ENCODE measurements around the gene SOS1.
"Not testable (repeated sequence)": the region's sequence is repeated elsewhere in the genome, so short reads cannot be mapped to it uniquely, and the experiment has no call there.

SOS1 gene

DNA sequence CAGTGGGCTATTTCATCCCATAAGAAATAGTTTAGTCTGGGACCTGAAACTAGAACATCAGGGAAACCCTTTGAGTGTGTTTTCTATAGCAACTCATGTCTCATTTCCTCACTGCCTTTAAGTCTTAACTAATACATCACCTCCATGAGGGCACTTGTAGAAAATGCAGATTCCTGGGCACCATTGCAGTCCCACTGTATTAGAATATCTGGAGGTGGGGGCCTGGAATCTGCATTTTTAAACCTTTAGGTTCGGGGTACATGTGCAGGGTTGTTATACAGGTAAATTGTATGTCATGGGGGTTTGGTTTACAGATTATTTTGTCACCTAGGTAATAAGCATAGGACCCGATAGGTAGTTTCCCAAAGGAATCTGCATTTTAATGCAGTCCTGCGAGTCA is 143.8 kb downstream of the SOS1 start:
- DNase-seq (ENCODE audit: insufficient read length, low spot score) (no peak), FAIRE-seq (no peak)

DNA sequence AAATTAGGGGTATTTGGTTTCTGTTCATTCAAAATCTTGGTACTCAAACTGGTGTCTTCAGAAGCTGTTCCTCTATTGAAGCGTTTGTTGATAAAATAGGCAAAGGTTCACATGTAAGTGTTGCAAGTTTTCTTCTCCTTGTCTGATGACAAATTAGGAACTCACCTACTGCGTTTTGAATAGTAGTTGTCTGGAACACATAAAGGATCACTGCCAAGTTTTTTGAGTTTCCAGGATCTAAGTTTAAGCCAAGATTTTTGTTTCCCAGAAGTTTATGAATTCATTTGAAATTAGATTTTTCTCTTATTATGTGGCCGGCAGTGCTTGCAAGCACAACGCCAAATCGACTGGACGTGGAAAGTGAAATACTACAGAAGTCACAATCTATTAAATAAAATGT is 145.8 kb downstream of the SOS1 start:
- FAIRE-seq (no peak), DNase-seq (ENCODE audit: insufficient read length, low spot score) (no peak)

DNA sequence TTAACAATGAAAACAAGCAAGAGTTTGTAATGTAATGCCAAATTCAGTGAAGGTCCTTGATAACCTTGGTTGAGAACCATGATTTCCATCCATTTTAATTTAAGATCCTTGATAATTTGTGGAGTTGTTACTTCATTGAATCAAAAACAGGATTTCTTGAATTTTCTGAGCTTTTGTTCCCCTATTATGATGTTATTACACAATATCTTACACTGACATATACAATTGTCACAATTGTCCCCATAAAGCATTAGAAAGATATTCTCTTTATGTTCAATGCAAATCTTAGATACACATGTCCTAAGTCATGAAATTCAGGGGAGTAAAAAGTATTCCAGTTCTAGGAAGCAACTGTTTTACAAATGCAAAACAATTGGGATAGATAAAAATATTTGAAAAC is 147.6 kb downstream of the SOS1 start:
- DNase-seq (ENCODE audit: insufficient read length, low spot score) (no peak), FAIRE-seq (no peak)

DNA sequence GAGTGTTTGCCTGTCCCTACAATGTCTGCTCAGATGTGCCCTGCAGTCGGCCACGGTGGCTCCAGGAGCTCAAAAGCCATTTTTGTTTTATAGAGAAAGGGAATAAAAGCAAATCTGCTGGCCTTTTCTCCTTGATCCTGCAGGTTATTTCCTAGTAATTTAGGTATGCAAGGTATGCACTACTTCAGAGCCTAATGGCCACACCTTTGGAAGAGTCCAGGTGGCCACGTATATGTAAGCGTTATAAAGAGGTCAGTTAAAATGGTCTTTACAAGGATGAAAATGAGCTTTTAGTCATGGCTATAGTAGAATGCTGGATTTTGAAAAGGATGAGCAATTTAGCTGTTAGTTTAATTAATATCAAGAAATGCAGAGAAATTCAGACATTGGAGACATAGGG is 149.5 kb downstream of the SOS1 start:
- no peak for FAIRE-seq

DNA sequence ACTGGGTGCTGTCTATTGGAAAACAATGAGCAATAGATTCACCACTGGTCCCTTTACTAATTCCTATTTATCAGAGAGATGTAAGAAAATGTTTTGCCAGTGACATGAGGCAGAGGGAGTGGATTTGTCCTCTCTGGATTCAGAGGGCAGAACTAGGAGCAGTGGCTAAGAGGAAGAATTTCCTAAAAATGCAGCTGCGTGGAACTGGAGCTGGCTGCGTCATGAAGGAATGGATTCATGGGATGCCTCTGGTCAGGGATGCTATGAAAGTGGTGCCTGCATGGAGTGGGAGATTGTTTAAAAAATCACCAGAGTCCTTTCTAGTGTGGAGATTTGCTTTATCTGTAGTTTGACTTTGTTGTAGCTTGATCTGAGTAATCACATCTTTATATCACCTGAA is 152.8 kb downstream of the SOS1 start:
- FAIRE-seq (no peak), DNase-seq (ENCODE audit: insufficient read length, low spot score) (no peak)

More for the DNA sequence above, 149.5 kb downstream of the SOS1 start:
- DNase-seq (ENCODE audit: insufficient read length, low spot score) = no peak

DNA sequence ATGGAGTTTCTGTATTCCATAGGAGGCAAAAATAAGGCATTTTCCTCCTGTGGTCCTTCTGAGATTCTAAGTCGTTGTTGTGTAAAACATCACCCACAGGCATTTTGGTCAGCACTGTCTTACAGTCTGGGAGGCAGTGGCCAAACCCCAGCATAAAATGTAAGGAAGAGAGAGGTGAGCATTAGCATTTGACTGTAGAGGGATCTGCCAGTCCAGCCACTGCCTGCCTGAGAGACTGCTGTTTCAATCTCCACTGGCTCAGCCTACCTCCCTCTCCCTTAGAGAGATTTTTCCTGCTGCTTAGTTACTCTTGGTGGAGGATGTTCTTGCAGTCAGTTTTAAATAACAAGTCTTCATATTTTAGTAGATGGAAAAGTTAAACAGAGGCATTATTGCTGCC is 154.2 kb downstream of the SOS1 start:
- FAIRE-seq (no peak), DNase-seq (ENCODE audit: insufficient read length, low spot score) (no peak)

DNA sequence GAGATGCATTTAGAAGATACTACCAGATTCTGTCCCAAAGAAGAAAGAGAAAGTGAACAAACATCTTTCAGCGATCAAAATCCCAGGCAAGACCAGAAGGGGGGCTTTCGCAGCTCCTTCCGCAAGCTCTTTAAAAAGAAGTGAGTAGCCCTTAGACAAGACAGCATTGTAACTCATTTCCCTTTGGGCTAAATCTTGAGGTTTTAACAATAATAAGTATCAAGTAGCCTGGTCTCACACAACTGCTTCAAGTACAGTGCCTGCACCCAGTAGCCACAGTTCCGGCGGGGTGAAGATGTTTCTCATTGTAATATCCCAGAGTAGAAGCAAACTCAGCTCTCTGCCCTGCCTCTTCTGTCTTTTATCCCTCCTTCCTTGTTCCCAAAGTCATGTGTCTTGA is 154.8 kb downstream of the SOS1 start:
- DNase-seq (ENCODE audit: insufficient read length, low spot score) (no peak), FAIRE-seq (no peak)

DNA sequence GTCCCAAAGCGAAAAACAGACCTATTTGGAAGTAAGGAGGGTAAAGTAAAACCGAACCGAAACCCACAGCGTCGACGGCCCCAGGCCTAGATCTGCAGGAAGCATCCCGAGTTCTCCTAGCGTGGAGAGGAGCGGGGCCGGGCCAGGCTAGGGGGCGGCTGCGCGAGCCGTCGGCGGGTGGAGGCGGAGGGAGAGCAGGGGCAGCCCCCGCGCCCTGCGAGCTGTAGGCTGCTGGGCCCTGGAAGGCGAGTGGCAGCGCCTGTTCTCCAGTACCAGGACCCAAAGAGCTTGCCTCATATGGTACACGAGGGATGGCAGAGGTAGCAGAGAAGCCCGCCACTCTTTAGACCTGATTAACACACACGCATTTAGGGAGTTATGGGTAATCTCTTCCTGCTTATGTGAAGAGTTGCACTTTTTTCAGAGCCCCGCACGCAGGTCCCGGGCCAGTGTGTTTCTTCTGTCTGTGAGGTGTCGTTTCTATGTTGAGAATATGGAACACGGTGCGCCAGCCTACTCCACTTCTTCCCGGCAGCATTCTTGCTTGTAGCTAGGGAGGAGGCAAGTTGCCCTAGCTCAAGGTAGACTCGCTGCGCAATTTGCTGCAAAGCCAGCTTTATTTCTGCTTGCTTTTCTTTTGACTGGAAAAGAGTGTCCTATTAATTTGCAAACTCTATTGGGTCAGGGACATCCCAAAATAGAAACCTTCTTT is 160.1 kb downstream of the SOS1 start:
- FAIRE-seq = no peak
- DNase-seq (ENCODE audit: insufficient read length, low spot score) = no peak

DNA sequence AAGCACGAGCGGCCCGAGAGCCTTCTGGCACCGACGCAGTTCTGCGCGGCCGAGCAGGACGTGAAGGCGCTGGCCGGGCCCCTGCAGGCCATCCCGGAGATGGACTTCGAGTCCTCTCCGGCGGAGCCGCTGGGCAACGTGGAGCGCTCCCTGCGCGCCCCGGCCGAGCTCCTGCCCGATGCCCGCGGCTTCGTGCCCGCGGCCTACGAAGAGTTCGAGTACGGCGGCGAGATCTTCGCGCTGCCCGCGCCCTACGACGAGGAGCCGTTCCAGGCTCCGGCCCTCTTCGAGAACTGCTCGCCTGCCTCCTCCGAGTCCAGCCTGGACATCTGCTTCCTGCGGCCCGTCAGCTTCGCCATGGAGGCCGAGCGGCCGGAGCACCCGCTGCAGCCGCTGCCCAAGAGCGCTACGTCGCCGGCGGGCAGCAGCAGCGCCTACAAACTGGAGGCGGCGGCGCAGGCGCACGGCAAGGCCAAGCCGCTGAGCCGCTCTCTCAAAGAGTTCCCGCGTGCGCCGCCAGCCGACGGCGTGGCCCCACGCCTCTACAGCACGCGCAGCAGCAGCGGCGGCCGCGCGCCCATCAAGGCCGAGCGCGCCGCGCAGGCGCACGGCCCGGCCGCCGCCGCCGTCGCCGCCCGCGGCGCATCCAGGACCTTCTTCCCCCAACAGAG is 160.8 kb downstream of the SOS1 start:
- no peak for FAIRE-seq
- DNase-seq (ENCODE audit: insufficient read length, low spot score) = peak; percentile 61

DNA sequence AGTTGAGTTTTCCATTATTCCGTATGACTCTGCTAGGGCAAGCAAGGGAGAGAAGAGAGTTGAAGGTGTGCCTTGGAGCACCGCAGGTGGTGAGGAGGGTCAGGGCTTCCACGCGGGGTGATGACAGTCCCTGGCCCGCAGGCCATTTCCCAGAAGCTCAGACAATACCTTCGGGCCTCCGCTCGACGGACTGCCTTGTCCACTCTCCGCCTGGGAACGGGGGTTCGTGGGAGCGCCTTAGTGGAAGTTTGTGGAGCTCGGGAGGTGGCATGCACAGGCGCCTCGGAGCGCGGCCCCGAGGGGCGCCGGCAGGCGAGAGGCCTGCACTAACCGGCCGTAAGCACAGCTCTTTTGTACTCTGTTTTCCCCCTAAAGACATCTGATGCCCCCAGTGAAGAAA is 161.4 kb downstream of the SOS1 start:
- FAIRE-seq = no peak
- no peak for DNase-seq (ENCODE audit: insufficient read length, low spot score)

DNA sequence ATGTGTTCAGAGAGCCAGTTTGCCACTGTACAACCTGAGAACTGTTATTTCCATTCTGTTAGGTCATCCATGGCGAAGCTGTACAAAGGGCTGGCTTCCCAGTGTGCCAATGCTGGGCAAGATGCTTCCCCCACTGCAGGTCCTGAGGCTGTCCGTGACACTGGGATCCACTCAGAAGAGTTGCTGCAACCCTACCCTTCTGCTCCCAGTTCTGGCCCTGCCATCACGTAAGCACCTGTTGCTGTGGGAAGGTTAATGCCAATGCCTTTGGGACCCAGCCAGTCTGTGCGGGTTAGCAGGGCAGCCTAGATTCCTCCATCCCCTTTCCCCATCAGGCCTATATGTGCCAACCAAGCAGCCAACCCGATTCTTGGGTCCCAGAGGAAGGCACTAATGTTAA is 162.9 kb downstream of the SOS1 start:
- DNase-seq (ENCODE audit: insufficient read length, low spot score) (no peak), FAIRE-seq (no peak)

DNA sequence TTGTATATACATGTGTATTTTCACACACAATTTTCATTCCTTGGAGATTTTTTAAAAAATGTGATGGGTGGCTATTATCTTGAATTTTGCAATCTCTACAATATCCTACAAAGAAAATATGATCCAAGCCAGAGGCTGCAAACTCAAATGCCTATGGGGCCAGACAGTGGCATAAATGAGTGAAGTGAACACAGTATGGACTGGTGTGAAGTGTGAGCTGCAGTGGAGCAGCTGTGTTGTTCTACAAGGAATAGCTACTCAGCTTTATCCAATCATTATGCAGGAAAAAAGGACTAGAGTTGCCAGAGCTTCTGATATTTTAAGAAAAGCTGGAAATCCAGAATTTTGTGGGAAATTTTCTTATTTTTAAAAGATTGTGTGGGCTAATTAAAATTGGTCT is 169.1 kb downstream of the SOS1 start:
- FAIRE-seq = no peak
- no peak for DNase-seq (ENCODE audit: insufficient read length, low spot score)

DNA sequence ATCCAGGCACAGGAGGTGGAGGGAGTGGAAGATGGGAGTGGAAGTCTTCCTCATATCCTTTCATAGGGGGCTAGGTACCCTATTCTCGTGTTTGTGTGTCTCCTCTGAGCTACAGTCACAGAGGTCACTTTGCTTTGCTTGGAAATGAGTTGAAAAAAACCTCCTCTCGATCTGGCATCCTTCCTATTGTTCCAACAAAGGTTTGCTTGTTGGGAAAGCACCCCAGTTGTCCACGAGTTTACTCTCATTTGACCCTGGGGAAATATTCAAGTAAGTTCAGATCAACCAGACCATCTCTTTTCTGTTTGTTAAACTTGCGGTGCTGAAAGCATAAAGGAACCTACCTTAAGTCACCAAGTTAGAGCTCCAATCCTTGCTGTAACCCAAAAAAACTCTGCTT is 171.9 kb downstream of the SOS1 start:
- FAIRE-seq = no peak
- DNase-seq (ENCODE audit: insufficient read length, low spot score) = no peak

DNA sequence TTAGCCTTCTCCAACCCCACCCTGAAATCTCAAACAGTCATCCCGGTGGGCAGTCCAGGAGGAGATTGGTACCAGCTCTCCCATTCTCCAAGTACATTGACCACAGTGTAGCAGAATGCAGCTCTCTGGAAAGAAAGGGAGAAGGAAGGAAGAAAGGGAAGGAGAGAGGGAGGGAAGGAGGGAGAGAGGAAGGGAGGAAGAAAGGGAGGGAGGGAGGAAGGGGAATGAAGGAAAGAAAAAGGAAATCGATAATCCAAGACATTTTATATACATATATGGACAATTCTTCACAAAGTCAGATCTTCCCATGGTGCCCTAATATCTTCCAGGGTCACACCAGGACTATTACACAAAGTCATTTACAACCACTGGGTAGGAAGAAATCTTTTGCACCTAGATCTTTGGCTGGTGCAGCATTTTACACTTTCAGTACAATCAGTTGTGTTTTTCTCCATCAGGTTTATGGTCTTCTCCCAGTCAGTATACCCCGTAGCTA is 172.4 kb downstream of the SOS1 start:
- FAIRE-seq (no peak), DNase-seq (ENCODE audit: insufficient read length, low spot score) (no peak)

DNA sequence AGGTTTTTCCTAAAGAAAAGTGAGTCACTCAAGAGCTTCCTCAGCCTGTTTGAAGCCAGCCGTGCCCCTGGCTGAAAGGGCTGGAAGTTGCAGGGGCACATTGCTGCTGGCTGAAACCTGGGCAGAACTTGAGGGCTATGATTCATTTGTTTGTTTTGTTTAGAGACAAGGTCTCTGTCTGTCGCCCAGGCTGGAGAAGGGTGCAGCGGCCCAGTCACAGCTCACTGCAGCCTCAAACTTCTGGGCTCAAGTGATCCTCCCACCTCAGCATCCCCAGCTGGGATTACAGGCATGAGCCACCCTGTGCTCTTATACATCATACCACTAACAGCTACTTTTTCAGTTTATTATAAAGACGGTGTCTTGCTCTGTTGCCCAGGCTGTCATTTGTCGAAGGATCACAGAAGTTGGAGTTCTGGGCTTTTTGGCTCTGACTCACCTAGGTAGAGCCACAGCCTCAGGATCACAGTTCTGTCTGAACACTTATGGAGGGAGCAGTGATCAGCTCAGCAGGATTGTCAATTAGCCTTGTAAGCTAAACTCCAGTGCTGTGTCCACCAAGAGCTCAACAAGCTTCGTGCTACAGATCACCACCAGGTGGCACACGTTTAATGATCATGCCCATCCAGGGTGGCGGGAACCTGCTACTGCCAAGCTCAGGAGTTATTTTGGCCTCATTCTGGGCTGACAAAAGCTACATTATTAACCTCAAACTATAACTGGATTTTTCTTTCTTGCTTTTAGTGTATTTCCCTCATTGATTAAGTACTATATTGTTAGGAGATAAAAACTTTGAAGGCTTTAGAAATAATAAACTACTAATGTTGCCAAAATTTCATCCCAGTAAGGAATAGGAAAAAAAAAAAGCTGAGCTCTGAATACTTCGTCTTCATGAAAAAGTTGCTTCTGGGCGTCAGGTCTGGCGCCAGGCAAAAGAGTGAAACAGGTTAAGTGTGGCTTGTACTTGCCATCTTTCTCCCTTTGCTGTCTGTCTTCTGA is 173.3 kb downstream of the SOS1 start:
- FAIRE-seq (peak; percentile 78), DNase-seq (ENCODE audit: insufficient read length, low spot score) (peak; percentile 63)

DNA sequence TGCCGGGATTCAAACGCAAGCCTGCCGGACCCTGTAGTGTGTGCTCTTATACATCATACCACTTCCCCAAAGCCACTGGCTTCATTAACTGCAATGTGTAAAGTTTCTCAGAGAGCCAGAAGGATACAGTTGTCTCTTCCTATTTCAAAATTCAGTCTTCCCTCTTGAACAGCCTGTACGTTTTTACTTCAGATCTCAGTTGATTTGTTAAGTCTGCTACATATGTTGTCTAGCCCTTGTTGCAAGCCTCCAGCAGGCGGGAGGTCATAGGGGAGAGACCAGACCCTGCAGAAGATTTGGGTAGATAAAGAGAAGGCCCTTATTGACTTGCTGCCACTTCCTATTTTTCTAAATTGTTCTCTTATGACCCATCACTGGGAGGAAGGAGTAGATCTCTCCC is 174.9 kb downstream of the SOS1 start:
- no peak for DNase-seq (ENCODE audit: insufficient read length, low spot score)
- FAIRE-seq = no peak

DNA sequence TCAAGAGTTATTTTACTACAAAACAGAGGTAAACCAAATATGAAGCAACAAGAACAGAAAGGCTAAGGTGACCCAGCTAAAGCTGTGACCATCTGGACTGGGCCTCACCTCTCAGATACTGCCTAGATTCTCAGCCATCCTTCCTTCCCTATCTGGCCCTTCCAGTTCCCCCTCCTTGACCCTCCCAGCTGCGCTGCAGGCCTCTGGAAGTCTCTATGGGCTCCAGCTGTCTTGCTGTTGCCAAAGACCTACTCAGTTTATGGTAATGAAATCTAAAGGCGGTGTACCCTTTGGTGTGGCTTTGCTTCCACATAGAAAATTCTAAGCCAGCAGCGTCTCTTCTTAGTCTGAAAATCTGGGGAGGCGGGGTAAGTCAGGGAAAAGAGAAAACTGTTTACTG is 175.5 kb downstream of the SOS1 start:
- DNase-seq (ENCODE audit: insufficient read length, low spot score) (no peak), FAIRE-seq (no peak)

DNA sequence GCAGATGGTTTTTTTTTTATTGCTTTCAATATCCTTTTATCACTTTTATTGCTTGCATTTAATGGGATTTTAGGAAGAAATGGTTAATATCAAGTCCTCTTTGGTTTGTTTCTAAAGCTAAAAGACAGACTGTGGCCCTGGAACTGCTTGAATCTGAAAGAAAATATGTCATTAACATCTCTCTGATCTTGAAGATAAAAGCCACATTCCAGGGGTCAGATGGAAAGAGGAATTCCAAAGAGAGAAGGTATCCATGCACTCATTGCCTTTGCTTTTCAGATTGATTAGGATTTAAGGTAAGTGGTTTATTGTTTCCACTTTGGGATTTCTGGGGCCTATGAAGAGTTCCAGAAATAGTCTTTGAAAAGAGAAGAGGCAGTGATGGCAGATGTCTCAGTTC is 177.1 kb downstream of the SOS1 start:
- DNase-seq (ENCODE audit: insufficient read length, low spot score) (no peak), FAIRE-seq (no peak)

DNA sequence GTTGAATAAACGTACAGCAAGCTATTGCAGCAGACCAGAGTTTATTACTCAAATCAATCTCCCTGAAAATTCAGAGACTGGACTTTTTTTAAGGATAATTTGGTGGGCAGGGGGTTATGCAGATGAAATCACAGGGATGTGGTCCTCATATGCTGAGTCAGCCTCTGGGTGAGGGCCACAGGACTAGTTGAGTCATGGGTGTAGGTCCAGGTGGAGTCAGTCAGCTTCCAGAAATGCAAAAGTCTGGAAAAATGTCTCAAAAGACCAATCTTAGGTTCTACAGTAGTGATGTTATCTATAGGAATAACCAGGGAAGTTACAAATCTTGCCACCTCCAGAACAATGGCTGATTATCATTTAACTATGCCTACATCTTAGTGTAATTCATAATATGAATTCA is 180.1 kb downstream of the SOS1 start:
- no peak for DNase-seq (ENCODE audit: insufficient read length, low spot score)
- no peak for FAIRE-seq

DNA sequence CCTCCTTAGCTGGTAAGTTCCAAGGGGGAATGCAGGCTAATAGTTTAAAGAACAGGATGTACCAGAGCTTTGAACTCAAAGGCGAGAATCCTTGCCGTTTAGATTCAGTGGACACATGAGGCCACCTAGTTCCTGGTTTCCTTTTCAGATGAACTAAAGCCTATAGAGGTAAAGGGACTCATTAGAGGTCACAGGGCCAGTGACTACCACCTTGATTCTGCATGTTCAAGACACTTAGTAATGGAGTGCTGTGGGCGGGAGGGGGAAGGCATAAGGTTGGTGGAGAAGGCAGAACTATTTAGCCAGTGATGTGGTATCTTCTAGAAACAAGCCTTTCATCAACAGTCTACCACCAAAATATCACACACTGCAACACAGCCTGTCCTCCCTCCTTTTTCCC is 183.3 kb downstream of the SOS1 start:
- DNase-seq (ENCODE audit: insufficient read length, low spot score) (no peak), FAIRE-seq (no peak)

DNA sequence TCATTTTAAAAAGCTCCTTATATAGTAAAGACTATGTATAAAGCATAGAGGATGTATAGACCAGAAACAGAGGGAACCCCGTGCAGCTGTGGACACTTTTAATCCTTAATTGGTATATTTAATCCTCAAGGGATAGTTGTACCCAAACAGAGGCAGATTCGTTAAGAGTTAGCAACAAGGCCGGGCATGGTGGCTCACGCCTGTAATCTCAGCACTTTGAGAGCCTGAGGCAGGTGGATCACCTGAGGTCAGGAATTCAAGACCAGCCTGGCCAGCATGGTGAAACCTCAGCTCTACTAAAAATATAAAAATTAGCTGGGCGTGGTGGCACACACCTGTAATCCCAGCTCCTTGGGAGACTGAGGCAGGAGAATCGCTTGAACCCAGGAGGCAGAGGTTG is 184.3 kb downstream of the SOS1 start:
- DNase-seq (ENCODE audit: insufficient read length, low spot score); FAIRE-seq: not testable (repeated sequence)

Measured in GM19239 (cell line).